ENCODE measurements around the gene MIGA2.

The MIGA2 gene

GRCh38 chr9:129095170-129095667 lies 58.8 kb downstream of the MIGA2 start:
- TF ChIP-seq CTCF (IDR thresholded peaks at IDR 0.05; ENCODE audit: extremely low read depth, missing control alignments) = no peak
- DNase-seq (ENCODE audit: low spot score) = no peak

- DNase-seq (ENCODE audit: low spot score) = no peak
- no peak for TF ChIP-seq CTCF (IDR thresholded peaks at IDR 0.05; ENCODE audit: extremely low read depth, missing control alignments)
Measured at GRCh38 chr9:129095908-129096307, 59.5 kb downstream of the MIGA2 start.

- no peak for TF ChIP-seq CTCF (IDR thresholded peaks at IDR 0.05; ENCODE audit: extremely low read depth, missing control alignments)
- DNase-seq (ENCODE audit: low spot score) = no peak
Measured at GRCh38 chr9:129097671-129098306, 61.4 kb downstream of the MIGA2 start.

- no peak for DNase-seq (ENCODE audit: low spot score)
- no peak for TF ChIP-seq CTCF (IDR thresholded peaks at IDR 0.05; ENCODE audit: extremely low read depth, missing control alignments)
Measured at GRCh38 chr9:129098328-129098727, 61.9 kb downstream of the MIGA2 start.

GRCh38 chr9:129100383-129101169 lies 64.2 kb downstream of the MIGA2 start:
- DNase-seq (ENCODE audit: low spot score) = no peak
- no peak for TF ChIP-seq CTCF (IDR thresholded peaks at IDR 0.05; ENCODE audit: extremely low read depth, missing control alignments)

- DNase-seq (ENCODE audit: low spot score) = no peak
- no peak for TF ChIP-seq CTCF (IDR thresholded peaks at IDR 0.05; ENCODE audit: extremely low read depth, missing control alignments)
Measured at GRCh38 chr9:129101279-129101678, 64.9 kb downstream of the MIGA2 start.

GRCh38 chr9:129102095-129102525 lies 65.7 kb downstream of the MIGA2 start:
- no peak for TF ChIP-seq CTCF (IDR thresholded peaks at IDR 0.05; ENCODE audit: extremely low read depth, missing control alignments)
- no peak for DNase-seq (ENCODE audit: low spot score)

Data from GM20000 (cell line).